ENCODE data around the gene AKR1C2.
"Not testable (repeated sequence)": the region's sequence is repeated elsewhere in the genome, so short reads cannot be mapped to it uniquely, and the experiment has no call there.

The AKR1C2 gene

GRCh38 chr10:4953405-4953804, 50.3 kb downstream of the AKR1C2 start:
- FAIRE-seq, result no peak

- not testable (repeated sequence) for FAIRE-seq
These were observed 52.0 kb downstream of the AKR1C2 start for GRCh38 chr10:4951512-4952162.

- FAIRE-seq, result no peak
These were observed 55.7 kb downstream of the AKR1C2 start for GRCh38 chr10:4947635-4948596.

GRCh38 chr10:4947039-4947634, 56.5 kb downstream of the AKR1C2 start:
- no peak for FAIRE-seq

- no peak for FAIRE-seq
These were observed 57.6 kb downstream of the AKR1C2 start for GRCh38 chr10:4945766-4946717.

- FAIRE-seq, result no peak
These were observed 58.8 kb downstream of the AKR1C2 start for GRCh38 chr10:4944841-4945240.

- FAIRE-seq, result no peak
These were observed 59.8 kb downstream of the AKR1C2 start for GRCh38 chr10:4943821-4944220.

- FAIRE-seq, result not testable (repeated sequence)
These were observed 60.2 kb downstream of the AKR1C2 start for GRCh38 chr10:4943416-4943815.

- not testable (repeated sequence) for FAIRE-seq
These were observed 60.7 kb downstream of the AKR1C2 start for GRCh38 chr10:4942931-4943330.

- FAIRE-seq, result no peak
These were observed 61.9 kb downstream of the AKR1C2 start for GRCh38 chr10:4941540-4942330.

- FAIRE-seq, result not testable (repeated sequence)
These were observed 62.7 kb downstream of the AKR1C2 start for GRCh38 chr10:4940909-4941308.

- not testable (repeated sequence) for FAIRE-seq
These were observed 63.6 kb downstream of the AKR1C2 start for GRCh38 chr10:4940073-4940428.

GRCh38 chr10:4939224-4940072, 64.2 kb downstream of the AKR1C2 start:
- no peak for FAIRE-seq

All from colon (tissue), 2 donors.